Skin of body (tissue), 1 donor: ENCODE measurements around the gene SMIM45.

Experiments used
- DNase-seq: peaks from one replicate; lab custom pipeline; 2025; lab: John Stamatoyannopoulos, UW

The SMIM45 gene

GRCh38 chr22:41968601-41969000 is 16.7 kb downstream of the SMIM45 start:
- no peak for DNase-seq

DNA sequence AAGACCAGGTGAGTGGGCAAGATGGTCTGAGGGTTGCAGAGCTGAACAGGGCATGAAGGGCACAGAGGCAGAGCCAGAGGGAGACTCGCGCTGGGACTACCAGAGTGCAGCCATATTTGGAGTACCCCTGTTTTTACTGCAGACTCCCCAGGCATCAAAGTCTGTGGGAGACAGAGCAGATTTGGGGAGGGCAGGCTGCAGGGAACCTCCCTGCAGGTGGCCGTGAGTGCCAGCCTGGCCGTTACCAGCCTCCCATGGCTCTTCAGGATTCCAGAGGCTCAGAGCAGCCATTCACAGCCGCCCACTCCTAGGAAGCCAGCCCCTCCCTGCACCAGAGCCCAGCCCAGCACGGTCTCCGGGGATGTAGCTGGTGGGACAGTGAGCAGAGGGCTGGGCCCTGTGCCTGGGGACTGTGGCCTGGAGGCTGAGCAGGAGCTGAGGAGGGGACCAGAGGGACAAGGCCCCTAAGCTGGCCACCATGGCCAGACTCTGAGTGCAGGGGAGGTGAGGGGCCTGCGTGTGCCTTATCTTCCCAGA is 17.2 kb downstream of the SMIM45 start, which contains the start of gene SEPTIN3:
SEPTIN3 (plus strand) TSS at position 334 of the 537 bp plus-strand sequence. CDS start 2,050 bp downstream, outside the sequence.
- DNase-seq: no peak

DNA sequence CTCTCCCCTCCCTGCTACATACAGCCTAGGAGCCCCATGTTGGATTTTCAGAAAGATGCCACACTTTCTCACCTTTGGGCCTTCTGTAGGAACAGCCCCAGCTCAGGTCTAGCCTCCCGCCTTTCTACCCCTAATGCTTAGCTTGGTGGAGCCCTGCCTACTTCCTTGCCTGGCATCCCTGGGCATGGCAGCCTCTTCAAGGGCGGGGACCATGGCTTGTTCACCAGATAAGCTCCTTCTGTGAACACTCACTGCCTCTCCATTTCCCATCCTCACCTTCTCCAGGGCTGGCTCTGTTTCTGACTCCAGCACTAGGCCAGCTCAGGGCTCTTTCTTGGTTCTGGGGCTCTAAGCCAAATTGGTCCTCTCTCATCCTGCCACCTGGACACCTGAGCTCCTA is 18.7 kb downstream of the SMIM45 start:
- no peak for DNase-seq

GRCh38 chr22:41971431-41971830 is 19.5 kb downstream of the SMIM45 start:
- no peak for DNase-seq

GRCh38 chr22:41974691-41975290 is 22.8 kb downstream of the SMIM45 start:
- DNase-seq: no peak

DNA sequence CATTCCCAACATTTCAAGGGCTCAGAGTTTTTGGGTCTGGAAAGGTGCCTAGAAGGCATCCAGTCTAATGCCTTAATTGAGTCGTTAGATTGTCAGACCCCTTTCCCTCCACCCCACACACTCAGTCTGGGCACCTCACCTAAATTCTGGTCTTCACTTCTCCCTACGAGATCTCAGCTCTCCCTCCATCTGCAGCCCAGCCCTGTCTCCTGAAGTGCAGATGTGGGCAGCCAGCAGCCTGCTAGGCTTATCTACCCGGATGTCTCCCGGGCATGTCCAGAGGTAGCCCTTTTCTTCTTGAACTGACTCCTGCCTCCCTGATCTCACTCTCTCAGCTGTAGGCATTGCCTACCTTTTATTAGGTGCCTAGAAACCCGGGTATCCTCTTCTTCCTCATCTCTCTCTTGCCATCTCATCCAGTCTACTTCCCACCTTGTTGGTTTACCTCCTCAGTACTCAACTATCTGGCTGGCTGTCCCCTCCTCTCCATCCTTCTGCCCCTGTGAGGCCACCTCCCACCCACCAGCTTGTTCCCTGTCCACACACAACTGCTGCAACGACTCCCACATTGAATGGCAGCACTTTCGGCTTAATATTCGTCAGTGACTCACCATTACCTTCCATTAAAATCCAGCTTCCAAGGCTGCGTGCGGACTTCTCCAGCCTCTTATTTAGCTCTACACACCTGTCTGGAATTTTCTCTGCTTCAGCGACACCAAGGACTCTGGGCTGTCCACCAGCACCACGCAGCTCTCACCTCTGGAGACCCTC is 23.5 kb downstream of the SMIM45 start:
- DNase-seq: no peak

DNA sequence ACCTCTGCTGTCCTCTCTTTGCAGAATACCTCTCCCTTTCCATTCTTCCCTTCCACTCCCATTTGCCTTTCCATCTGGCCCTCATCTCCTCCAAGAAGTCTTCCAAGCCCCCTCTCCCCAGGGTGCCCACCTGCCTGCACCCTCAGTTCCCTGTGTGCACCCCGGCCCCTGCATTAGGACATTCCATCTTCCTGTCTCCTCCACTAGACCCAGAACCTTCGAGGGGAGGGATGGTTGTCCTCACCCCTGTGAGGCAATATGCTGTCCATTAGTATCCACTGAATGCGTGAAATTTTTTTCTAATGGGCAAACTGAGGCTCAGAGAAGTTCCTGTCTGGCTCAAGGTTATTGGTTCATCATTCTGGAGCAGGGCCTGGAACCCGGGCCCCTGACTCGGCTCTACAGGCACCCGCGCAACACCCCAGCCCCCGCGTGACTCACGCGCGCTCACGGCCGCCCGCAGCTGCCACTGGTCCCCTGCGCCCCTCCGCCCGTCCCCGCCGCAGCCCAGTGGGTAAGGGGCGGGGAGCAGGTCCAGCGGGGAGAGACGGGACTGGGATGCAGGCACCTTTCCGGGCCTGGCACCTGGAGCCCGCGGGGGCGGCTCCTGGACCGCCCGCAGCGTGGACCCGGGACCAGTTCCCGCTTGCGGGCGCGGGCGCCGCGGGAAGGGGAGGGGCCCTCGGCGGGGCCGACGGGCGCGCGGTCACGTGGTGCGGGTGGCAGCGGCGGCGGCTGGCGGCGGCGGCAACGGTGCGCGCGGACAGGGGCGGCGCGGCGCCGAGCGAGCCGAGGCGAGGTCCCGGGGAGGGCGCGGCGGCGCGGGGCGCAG is 24.3 kb downstream of the SMIM45 start:
- DNase-seq: no peak

DNA sequence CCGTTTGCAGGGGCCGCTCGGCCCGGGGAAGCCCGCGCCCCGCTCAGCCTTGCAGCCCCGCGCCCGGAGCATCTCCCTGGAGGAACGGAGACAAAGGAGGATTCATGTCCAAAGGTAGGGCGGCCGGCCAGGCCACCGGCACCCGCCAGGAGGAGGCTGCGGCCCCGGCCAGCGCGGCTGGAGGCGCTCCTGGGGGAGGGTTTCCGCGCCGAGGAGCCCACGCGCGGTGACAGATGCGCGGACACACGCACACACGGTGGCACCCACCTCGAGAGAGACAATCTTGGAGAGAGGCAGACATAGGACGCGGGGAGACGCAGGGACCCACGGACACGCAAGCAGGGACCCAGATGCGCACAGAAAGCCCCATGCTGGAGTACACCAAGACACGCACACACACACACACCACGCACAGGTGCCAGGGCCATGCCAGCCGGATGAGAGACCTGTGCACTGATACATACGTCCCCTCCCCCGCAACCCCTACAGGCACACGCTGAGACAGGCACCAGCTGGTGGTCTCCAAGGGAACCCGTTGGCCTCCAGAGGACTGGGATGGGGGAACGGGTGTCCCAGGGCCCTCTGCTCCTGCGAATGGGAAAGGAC is 25.1 kb downstream of the SMIM45 start:
- no peak for DNase-seq

DNA sequence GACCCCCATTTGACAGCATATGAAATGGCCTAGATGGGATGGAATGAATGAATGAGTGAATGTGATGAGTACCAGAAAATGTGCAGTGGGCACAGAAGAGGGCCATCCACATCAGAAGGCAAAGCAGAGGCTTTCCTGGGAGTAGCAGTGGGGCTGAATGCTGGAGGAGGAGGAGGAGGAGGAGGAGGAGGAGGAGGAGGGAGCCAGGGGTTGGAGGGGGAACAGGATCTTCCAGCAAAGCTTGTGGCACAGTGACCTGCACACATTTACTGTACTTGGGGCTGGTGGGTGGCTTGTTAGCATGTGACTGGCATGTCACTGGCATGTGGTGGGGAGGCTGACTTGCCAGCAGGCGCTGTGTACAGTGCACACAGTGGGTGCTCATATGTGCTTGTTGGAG is 26.8 kb downstream of the SMIM45 start:
- DNase-seq: no peak

- DNase-seq: no peak
Measured at GRCh38 chr22:41979423-41980250, 27.7 kb downstream of the SMIM45 start.

- no peak for DNase-seq
Measured at GRCh38 chr22:41982865-41983264, 30.9 kb downstream of the SMIM45 start.

DNA sequence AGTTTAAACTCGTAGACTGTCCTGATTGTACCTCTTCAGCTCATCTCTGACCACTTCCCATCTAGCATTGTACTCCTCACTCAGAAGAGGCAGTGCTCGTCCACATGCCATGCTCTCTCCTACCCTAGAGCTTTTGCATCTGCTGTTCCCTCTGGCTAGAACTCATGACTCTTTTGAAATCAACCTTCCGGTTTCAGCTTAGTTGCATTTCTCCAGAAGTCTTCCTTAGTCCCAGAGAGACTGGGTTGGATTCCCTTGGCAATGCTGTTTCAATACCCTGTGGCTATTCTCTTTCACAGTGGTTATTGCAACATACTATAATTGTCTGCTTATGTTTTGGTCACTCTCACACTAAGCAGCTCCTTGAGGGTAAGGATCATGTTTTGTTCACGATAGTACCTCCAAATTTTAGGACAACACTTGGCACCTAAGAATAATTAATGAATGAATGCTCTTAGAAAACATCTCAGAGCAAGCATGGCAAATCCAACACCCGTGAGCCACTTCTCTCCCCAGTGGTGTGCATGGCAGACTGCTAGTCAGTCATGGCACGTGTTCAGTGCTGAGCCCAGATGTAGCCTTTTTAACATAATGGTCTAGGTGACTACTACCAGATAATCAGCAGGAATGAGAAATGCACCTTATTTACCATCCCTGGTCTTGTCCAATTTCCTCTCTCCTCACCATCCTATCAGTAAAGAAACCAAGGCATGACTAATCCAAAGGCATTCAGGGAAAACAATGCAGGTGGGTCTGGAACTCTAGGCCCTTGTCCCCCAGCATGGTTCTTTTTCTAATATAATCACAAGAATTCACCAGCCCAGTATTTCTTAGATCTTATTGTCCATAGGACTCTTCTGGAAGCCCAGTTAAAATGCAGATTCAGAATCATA is 31.8 kb downstream of the SMIM45 start:
- no peak for DNase-seq

DNA sequence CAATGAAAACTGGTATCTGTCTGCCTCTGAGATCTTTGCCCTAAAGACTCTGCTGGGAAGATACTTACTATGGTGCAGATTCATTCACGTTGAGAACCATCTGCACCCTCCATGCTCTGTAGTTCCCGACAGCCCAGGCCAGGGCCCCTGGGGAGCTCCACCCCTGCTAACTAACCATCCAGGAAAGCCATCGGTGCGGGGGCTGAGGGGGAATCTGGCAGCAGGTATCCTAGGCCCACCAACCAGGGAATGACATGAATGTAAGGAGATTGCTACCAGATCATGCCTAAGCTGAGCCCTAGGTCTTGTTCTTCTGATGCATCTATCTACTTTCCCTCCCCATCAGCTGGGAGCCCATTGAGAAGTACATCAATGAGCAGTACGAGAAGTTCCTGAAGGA is 35.3 kb downstream of the SMIM45 start:
- no peak for DNase-seq

DNA sequence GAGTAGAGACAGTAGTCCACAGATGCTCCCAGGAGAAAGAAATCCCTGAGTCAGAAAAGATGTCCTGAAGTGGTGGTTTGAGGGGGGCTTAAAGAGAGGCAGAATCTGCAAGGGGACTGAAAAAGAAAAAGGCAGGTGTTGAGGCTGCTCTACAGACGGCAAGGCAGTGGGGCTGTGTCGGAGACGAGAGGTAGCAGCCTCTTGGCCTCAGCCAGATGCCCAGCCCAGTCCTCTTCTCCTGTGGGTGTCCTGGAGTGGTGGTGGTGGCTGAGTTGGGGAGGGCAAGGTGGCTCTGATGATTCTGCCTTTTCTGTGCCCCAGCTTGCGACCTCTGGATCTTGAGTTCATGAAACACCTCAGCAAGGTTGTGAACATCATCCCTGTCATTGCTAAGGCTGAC is 37.3 kb downstream of the SMIM45 start:
- DNase-seq: no peak

GRCh38 chr22:41991111-41991510 is 39.2 kb downstream of the SMIM45 start:
- DNase-seq: no peak

DNA sequence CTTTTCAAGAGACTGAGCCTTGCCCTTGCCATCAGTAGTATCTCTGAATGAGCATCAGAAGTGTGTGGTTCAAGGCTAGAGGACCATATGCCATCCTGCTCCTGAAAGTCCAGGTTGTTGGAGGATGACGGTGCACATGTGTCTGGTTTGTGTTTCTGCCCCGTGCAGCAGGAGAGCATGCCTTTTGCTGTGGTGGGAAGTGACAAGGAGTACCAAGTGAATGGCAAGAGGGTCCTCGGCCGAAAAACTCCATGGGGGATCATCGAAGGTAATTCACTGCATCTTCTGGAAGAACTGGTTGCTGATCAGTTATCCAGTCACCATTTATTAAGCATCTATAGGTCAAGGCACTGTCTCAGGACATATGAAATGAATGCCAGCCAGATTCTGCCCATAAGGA is 40.5 kb downstream of the SMIM45 start:
- DNase-seq: no peak

GRCh38 chr22:41995211-41995610 is 43.3 kb downstream of the SMIM45 start:
- DNase-seq: no peak

DNA sequence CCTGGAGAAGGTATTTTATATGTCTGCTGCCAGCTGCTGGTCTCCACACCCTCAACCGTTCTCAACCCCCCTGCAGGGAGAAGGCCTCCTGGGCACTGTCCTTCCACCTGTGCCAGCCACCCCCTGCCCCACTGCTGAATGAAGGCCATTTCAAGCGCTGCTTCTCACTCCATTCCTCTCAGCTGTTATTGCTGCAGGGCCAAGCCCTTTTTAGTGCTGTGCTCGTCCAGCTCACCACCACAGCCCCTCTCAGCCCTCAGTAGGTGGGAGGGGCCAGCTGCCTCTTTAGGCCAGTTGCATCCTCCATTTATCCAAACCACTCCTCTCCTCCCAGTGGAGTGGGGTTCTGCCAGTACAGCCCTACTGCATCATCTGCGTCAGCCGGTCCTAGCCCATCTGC is 44.9 kb downstream of the SMIM45 start:
- DNase-seq: no peak
